Activated naive CD8-positive, alpha-beta T cell treated with anti-CD3 and anti-CD28 coated beads, Interleukin-2, amount 50 U/mL, for 24 hours (primary cell): ENCODE measurements around the gene ZNF350.

ENCODE experiments used
- ATAC-seq: fragments of 150-1000 bp; cut with Tn5 transposase; one replicate; pipeline ENCODE4 v1.10.0; 2021
- DNase-seq: peaks from one replicate; pipeline ENCODE4 v3.0.0; 2021
- H3K27ac Mint-ChIP-seq: one replicate; pipeline ENCODE4 v1.8.0; 2021; ENCODE audit warnings: mild to moderate bottlenecking, mixed read lengths
- H3K27me3 Mint-ChIP-seq: one replicate; pipeline ENCODE4 v1.8.0; 2021; ENCODE audit warnings: mixed read lengths
- H3K36me3 Mint-ChIP-seq: one replicate; pipeline ENCODE4 v1.8.0; 2021; ENCODE audit warnings: low read depth, mixed read lengths
- H3K4me1 Mint-ChIP-seq: one replicate; pipeline ENCODE4 v1.8.0; 2021; ENCODE audit warnings: mixed read lengths
- H3K4me3 Mint-ChIP-seq: one replicate; pipeline ENCODE4 v1.8.0; 2021; ENCODE audit warnings: mild to moderate bottlenecking, moderate library complexity, mixed read lengths
- H3K9me3 Mint-ChIP-seq: one replicate; pipeline ENCODE4 v1.8.0; 2021; ENCODE audit warnings: mixed read lengths

The ZNF350 gene

GRCh38 chr19:51944798-51945552, 41.7 kb downstream of the ZNF350 start:
- no peak overlapping the region for H3K27ac Mint-ChIP-seq
- ATAC-seq (no peak), DNase-seq (no peak)
- peaks cover 75% of the 10 kb centered on the region for H3K36me3 Mint-ChIP-seq
- H3K4me3 Mint-ChIP-seq, result no peak overlapping the region
- no peaks in the 10 kb centered on the region for H3K27me3 Mint-ChIP-seq
- H3K4me1 Mint-ChIP-seq, result no peaks in the 10 kb centered on the region
- H3K9me3 Mint-ChIP-seq, result peaks cover 81% of the 10 kb centered on the region

GRCh38 chr19:51938936-51939335, 47.7 kb downstream of the ZNF350 start:
- Mint-ChIP-seq H3K9me3 (peaks cover 77% of the 10 kb centered on the region), H3K4me1 (no peaks in the 10 kb centered on the region), H3K27me3 (no peaks in the 10 kb centered on the region), H3K36me3 (peaks cover 98% of the 10 kb centered on the region), H3K27ac (no peak overlapping the region), H3K4me3 (no peak overlapping the region)
- DNase-seq, result no peak
- ATAC-seq, result no peak

GRCh38 chr19:51931921-51932320, 54.7 kb downstream of the ZNF350 start:
- H3K27ac Mint-ChIP-seq, result no peak overlapping the region
- no peaks in the 10 kb centered on the region for H3K27me3 Mint-ChIP-seq
- H3K4me1 Mint-ChIP-seq, result peaks cover 18% of the 10 kb centered on the region
- H3K9me3 Mint-ChIP-seq, result peaks cover 60% of the 10 kb centered on the region
- no peak overlapping the region for H3K4me3 Mint-ChIP-seq
- ATAC-seq (no peak), DNase-seq (no peak)
- peaks cover 94% of the 10 kb centered on the region for H3K36me3 Mint-ChIP-seq

GRCh38 chr19:51927859-51928258, 58.8 kb downstream of the ZNF350 start:
- Mint-ChIP-seq H3K36me3 (peaks cover 82% of the 10 kb centered on the region), H3K9me3 (peaks cover 73% of the 10 kb centered on the region), H3K4me1 (peaks cover 27% of the 10 kb centered on the region), H3K27ac (peak overlapping the region; percentile 95), H3K27me3 (no peaks in the 10 kb centered on the region), H3K4me3 (peak overlapping the region; percentile 99)
- ATAC-seq, result no peak
- no peak for DNase-seq

- peaks cover 78% of the 10 kb centered on the region for H3K9me3 Mint-ChIP-seq
- H3K36me3 Mint-ChIP-seq, result peaks cover 79% of the 10 kb centered on the region
- H3K27me3 Mint-ChIP-seq, result no peaks in the 10 kb centered on the region
Measured at GRCh38 chr19:51926784-51927741, 59.6 kb downstream of the ZNF350 start, which contains the start of gene ZNF613. Gene ZNF613 (plus strand): TSS chr19:51927472. CDS start chr19:51936221, 8,749 bp downstream.

GRCh38 chr19:51926426-51926783, 60.2 kb downstream of the ZNF350 start:
- Mint-ChIP-seq H3K36me3 (peaks cover 79% of the 10 kb centered on the region), H3K27ac (peak overlapping the region; percentile 95), H3K4me3 (peak overlapping the region; percentile 99), H3K4me1 (peaks cover 27% of the 10 kb centered on the region), H3K27me3 (no peaks in the 10 kb centered on the region), H3K9me3 (peaks cover 80% of the 10 kb centered on the region)
- ATAC-seq, result peak; percentile 5
- DNase-seq, result no peak

More at GRCh38 chr19:51926784-51927741, 59.6 kb downstream of the ZNF350 start, which contains the start of gene ZNF613:
- Mint-ChIP-seq H3K4me3 (peak within 1 kb of the TSS; percentile 99), H3K27ac (peak within 1 kb of the TSS; percentile 95), H3K4me1 (peaks cover 27% of the 10 kb centered on the region)
- ATAC-seq, result peak; percentile 92
- peak; percentile 80 for DNase-seq

- peaks cover 10% of the 10 kb centered on the region for H3K4me1 Mint-ChIP-seq
- H3K4me3 Mint-ChIP-seq, result no peak overlapping the region
- H3K27ac Mint-ChIP-seq, result no peak overlapping the region
- H3K9me3 Mint-ChIP-seq, result peaks cover 81% of the 10 kb centered on the region
- no peaks in the 10 kb centered on the region for H3K27me3 Mint-ChIP-seq
- no peak for ATAC-seq
- H3K36me3 Mint-ChIP-seq, result peaks cover 56% of the 10 kb centered on the region
- DNase-seq, result peak; percentile 10
Measured at GRCh38 chr19:51921949-51922348, 64.7 kb downstream of the ZNF350 start.

GRCh38 chr19:51919606-51920005, 67.0 kb downstream of the ZNF350 start:
- no peak for ATAC-seq
- Mint-ChIP-seq H3K4me3 (no peak overlapping the region), H3K4me1 (no peaks in the 10 kb centered on the region), H3K36me3 (peaks cover 55% of the 10 kb centered on the region), H3K27ac (no peak overlapping the region), H3K9me3 (peaks cover 77% of the 10 kb centered on the region), H3K27me3 (no peaks in the 10 kb centered on the region)
- no peak for DNase-seq

GRCh38 chr19:51916167-51916566, 70.5 kb downstream of the ZNF350 start:
- Mint-ChIP-seq H3K4me3 (no peak overlapping the region), H3K27ac (no peak overlapping the region), H3K4me1 (no peaks in the 10 kb centered on the region), H3K27me3 (no peaks in the 10 kb centered on the region), H3K9me3 (peaks cover 72% of the 10 kb centered on the region), H3K36me3 (peaks cover 41% of the 10 kb centered on the region)
- DNase-seq (no peak), ATAC-seq (no peak)

GRCh38 chr19:51915324-51915867, 71.2 kb downstream of the ZNF350 start:
- ATAC-seq, result no peak
- no peak for DNase-seq

More at GRCh38 chr19:51915324-51915867, 71.2 kb downstream of the ZNF350 start:
- H3K27ac Mint-ChIP-seq, result no peak overlapping the region
- H3K9me3 Mint-ChIP-seq, result peaks cover 67% of the 10 kb centered on the region
- peaks cover 2% of the 10 kb centered on the region for H3K27me3 Mint-ChIP-seq
- no peaks in the 10 kb centered on the region for H3K4me1 Mint-ChIP-seq
- peaks cover 40% of the 10 kb centered on the region for H3K36me3 Mint-ChIP-seq
- H3K4me3 Mint-ChIP-seq, result no peak overlapping the region
